ENCODE measurements around the gene OR5M10.
"Not testable (repeated sequence)": the region's sequence is repeated elsewhere in the genome, so short reads cannot be mapped to it uniquely, and the experiment has no call there.

The OR5M10 gene

DNA sequence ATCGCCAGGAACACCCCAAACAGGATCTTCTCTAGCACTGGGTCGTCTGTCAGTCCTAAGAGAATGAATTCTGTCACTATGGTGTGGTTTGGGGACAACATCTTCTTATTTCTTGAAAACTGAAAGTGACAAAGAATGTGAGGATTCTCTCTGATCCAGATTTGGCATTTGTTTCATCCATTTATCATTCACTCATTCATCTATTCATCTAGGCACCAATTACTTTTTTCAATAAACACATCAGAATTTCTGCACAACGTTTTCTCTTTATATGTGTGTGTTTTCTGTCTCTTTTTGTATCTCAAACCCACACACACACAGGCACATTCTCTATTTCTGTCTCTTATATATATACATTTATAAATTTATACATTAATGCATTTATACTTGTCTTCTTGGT, at the start of gene OR5M10:
OR5M10 (minus strand) TSS at position 101 of the 400 bp plus-strand sequence; CDS start at position 101, 0 bp downstream.
- DNase-seq: no peak

DNA sequence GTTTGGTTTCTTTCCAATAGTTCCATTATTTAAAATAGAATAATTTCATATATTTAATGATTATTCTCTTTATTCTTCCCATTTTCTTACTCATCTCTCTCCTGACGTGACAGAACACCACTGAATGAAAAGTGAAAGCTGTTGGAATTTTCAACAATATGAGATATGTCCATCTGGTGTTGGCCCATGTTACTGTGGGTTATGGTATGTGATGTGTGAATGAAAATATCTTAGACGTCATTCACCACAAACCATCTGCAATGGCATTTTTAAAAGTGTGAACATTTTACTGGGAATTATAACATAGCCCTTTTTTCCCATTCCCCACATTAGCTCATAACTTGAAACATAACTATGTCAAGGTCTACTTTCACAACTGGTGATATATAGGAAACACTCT, 48.4 kb upstream of the OR5M10 start:
- no peak for DNase-seq

DNA sequence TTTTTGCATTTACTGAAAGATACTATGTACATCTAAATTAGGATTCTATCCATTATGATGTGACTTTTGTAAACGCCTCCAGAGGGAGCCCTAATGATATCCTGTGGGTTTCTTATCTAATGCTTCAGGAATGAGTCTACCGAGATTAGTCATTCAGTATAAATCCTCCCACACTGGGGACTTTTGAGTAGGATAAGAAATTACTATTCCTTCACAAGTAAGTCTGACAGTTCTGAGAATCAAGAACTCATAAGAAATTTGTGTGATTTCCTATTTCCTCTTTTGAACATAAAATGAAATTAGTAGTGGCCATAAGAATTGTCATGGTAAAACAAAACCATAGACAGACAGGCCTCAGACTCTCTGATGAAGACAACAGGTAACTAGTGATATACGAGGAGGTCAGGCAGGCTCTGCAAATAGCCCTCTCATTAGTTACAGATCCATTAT, 47.2 kb upstream of the OR5M10 start:
- DNase-seq: no peak

DNA sequence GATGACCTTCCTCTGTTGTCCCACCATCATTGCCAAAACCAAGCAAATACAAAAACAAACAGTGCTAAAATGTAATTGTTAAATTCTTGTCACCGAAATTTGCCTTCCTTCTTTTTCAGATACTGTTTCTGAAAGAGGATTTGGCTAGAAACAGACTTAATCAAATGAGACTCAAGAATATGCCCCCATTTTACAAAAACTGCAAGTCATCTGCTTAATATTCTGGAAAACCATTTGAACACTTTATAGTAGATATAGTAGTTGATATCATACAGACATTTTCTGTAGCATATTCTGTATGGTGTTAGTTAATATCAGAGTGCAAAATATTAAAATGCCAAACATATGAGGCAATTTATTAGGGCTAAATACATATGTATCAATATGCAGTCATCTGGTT, 33.7 kb upstream of the OR5M10 start:
- DNase-seq: no peak

DNA sequence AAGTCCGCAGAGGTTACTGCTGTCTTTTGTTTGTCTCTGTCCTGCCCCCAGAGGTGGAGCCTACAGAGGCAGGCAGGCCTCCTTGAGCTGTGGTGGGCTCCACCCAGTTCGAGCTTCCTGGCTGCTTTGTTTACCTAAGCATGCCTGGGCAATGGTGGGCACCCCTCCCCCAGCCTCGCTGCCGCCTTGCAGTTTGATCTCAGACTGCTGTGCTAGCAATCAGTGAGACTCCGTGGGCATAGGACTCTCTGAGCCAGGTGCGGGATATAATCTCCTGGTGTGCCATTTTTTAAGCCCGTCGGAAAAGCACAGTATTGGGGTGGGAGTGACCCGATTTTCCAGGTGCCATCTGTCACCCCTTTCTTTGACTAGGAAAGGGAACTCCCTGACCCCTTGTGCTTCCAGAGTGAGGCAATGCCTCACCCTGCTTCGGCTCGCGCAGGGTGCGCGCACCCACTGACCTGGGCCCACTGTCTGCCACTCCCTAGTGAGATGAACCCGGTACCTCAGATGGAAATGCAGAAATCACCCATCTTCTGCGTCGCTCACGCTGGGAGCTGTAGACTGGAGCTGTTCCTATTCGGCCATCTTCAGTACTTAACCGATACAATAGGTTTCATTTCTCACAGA, 14.7 kb upstream of the OR5M10 start:
- not testable (repeated sequence) for DNase-seq

DNA sequence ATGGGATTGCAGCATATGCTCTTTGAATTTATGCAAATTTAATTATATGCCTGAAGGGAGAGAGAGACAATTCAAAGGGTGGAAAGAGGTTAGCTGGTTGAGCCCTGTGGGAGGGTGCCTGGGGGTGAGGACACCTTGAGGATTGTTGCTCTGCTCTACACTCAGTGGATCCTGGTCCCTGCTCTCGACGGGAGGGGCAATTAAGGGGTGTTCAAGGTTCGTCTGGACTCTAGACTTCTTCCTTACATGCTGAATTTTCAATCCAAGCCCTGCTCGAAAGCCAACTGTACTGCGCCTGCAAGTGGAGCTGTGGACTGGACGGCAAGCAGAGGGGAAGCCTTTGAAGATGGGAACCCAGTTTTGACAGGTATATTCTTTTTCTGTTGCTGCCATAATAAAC, 18.9 kb downstream of the OR5M10 start:
- no peak for DNase-seq

DNA sequence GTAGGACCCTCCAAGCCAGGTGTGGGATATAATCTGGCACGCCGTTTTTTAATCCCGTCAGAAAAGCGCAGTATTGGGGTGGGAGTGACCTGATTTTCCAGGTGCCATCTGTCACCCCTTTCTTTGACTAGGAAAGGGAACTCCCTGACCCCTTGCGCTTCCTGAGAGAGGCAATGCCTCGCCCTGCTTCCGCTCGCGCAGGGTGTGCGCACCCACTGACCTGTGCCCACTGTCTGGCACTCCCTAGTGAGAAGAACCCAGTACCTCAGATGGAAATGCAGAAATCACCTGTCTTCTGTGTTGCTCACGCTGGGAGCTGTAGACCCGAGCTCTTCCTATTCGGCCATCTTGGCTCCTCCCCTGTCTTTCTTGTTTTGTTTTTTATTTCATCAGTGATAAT, 22.8 kb downstream of the OR5M10 start:
- DNase-seq: not testable (repeated sequence)

DNA sequence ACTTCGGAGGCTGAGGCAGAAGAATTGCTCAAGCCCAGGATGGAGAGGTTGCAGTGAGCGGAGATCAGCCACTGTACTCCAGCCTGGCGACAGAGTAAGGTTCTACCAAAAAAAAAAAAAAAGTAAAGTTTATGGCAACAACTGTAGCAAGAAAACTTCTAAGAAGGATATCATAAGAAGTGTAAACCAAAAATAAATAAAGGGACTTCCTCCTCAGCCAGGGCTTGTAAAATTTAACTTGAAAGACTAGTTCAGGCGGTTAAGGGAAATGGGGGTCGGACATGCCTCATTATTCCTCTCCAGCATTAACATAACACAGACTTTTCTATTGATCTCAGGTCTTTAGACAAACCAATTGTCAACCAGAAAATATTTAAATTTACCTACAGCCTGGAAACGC, 32.0 kb downstream of the OR5M10 start:
- DNase-seq: no peak

DNA sequence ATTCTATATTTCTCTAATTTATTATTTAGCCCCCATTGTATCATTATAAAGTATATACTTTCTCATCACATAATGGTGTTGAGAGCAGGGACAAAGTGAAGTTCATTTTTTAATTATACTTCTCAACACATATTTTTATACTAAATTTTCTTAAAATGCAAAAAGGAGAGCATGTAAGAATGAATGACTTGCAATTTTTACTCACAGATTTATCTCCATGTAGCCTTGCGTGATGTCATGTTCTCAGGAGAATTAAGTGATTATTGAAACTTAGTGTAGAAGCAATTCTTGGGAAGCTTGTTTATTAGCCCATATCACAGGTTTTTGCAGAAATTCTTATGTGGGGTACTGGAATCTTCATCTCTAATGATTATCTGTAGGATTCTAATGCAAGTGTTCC, 33.8 kb downstream of the OR5M10 start:
- DNase-seq: no peak

DNA sequence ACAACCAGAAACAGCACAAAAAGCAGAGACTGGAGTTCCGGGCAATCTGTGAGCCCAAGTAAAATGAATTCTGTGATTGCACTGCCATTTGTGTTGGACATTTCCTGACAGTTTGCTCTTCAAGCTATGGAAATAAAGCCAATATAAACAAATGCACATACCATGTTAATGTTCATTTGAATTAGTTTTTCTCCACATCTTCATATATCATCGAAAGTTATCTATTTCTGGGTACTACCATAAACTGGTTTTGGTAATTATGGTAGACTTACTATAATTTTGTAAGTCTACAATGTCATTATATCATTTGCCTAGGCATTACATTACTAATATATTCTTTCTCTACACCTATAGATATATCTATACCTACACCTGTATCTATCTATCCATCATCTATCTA, 34.4 kb downstream of the OR5M10 start, which contains the start of gene OR5M11:
OR5M11 (minus strand) TSS at position 101 of the 400 bp plus-strand sequence; CDS start at position 101, 0 bp downstream.
- no peak for DNase-seq

DNA sequence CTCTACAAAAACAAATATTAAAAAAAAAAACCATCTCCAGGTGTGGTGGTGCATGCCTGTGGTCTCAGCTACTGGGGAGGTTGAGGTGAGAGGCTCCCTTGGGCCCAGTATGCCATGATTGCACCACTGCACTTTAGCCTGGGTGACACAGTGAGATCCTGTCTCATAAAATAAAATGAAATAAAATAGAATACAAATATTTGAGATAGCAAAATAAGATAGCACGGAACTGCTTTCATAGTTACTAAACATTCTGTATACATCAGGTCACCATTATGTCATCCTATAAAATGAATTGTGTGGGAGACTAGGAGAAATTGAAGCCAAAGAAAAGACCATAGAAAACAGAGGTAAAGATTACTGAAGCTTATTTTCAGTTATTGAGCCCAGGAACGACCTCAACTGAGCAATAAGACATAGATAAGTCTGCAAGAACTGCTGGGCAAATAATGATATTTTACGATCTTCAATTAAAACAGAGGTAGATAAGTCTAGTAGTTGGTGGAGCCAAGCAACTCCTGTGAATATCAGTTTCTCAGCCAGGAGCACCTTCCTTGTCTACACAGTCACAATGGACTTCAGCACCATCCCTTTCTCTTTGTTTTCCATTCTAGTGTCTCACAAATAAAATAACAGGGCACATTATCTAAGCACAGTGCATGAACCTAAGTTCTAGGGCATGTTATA, 44.3 kb downstream of the OR5M10 start:
- DNase-seq: no peak

DNA sequence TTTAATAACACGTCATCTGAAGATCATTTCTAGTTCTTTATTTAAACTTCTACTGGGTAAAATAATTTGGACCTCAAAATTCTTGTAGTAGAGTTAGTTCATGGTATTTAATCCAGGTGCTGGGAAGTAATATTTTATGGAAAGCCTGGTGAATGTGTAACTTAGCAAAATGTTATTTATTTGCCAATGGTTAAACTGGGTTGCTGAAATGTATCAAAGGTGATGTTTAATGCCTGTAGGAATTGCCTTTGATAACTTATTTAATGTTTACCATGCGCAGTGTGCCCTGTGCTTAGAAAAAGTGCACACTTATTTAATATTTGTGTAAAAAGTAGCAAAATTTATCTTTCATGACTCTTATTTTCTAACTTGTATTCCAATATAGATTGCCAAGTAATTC, 45.7 kb downstream of the OR5M10 start:
- DNase-seq: no peak
